OCI-LY1 (cell line): ENCODE measurements around the gene AGAP1.

Source experiments
- H2AFZ ChIP-seq: fragments of 200-600 bp; sonication (generic), shearing (Covaris generic); 2 replicates; pipeline ENCODE4 v1.6.0; 2014; ENCODE audit warnings: antibody characterized with exemption, mild to moderate bottlenecking, low read length
- H3F3A ChIP-seq: fragments of 200-600 bp; sonication (generic), shearing (Covaris generic); 2 replicates; pipeline ENCODE4 v1.6.0; 2014; ENCODE audit warnings: mild to moderate bottlenecking, antibody characterized with exemption, low read length, moderate library complexity; ENCODE audit not compliant: insufficient read depth
- H3K27ac ChIP-seq: fragments of 200-600 bp; sonication (generic); 2 replicates; pipeline ENCODE4 v1.5.1; 2014; ENCODE audit warnings: low read length, mixed run types, mild to moderate bottlenecking, low read depth; ENCODE audit not compliant: poor library complexity, severe bottlenecking
- H3K27me3 ChIP-seq: fragments of 200-600 bp; sonication (generic); 2 replicates; pipeline ENCODE4 v1.6.0; 2014; ENCODE audit warnings: antibody characterized with exemption, mild to moderate bottlenecking, low read length, moderate library complexity; ENCODE audit not compliant: insufficient read depth
- H3K36me3 ChIP-seq: fragments of 200-600 bp; sonication (generic); 2 replicates; pipeline ENCODE4 v1.6.1; 2014; ENCODE audit warnings: mild to moderate bottlenecking, antibody characterized with exemption, low read length, moderate library complexity, mixed read lengths; ENCODE audit not compliant: insufficient read depth
- H3K4me1 ChIP-seq: fragments of 200-600 bp; sonication (generic); 2 replicates; pipeline ENCODE4 v1.5.1; 2014; ENCODE audit warnings: mild to moderate bottlenecking, low read length, moderate library complexity; ENCODE audit not compliant: insufficient read depth, severe bottlenecking
- H3K4me2 ChIP-seq: fragments of 200-600 bp; sonication (generic), shearing (Covaris generic); 2 replicates; pipeline ENCODE4 v1.6.1; 2014; ENCODE audit warnings: low read length
- H3K4me3 ChIP-seq: fragments of 200-600 bp; sonication (generic); 2 replicates; pipeline ENCODE4 v1.5.1; 2014; ENCODE audit warnings: low read length, low read depth, mild to moderate bottlenecking, mixed read lengths; ENCODE audit not compliant: poor library complexity, severe bottlenecking
- H3K79me2 ChIP-seq: fragments of 200-600 bp; shearing (Covaris generic); 2 replicates; pipeline ENCODE4 v1.6.1; 2016; ENCODE audit warnings: mixed run types, low read length, mixed read lengths; ENCODE audit not compliant: insufficient read depth
- H3K9ac ChIP-seq: fragments of 200-600 bp; sonication (generic), shearing (Covaris generic); 2 replicates; pipeline ENCODE4 v1.6.1; 2014; ENCODE audit warnings: mild to moderate bottlenecking, low read length, mixed read lengths
- H3K9me2 ChIP-seq: fragments of 200-600 bp; sonication (generic), shearing (Covaris generic); 2 replicates; pipeline ENCODE4 v1.6.1; 2014; ENCODE audit warnings: low read depth, mild to moderate bottlenecking, low read length, mixed read lengths
- H3K9me3 ChIP-seq: fragments of 200-600 bp; shearing (Covaris generic); 2 replicates; pipeline ENCODE4 v1.6.1; 2014; ENCODE audit warnings: low read length, mixed read lengths
- H4K20me1 ChIP-seq: fragments of 200-600 bp; sonication (generic), shearing (Covaris generic); 2 replicates; pipeline ENCODE4 v1.6.0; 2016; ENCODE audit warnings: mild to moderate bottlenecking, low read length; ENCODE audit not compliant: insufficient read depth
- EZH2 ChIP-seq: fragments of 200-600 bp; sonication (generic), shearing (Covaris generic); IDR thresholded peaks from 2 replicates; pipeline ENCODE4 v1.8.0; 2017; ENCODE audit warnings: borderline replicate concordance, mixed run types, mild to moderate bottlenecking, antibody characterized with exemption, low read length, moderate library complexity, mixed read lengths
- TF ChIP-seq, protein P1 (sequence below): fragments of 200-600 bp; sonication (generic), shearing (Covaris generic); IDR thresholded peaks from 2 replicates; pipeline ENCODE4 v1.5.1; 2017; ENCODE audit warnings: mild to moderate bottlenecking, antibody characterized with exemption, low read length, moderate library complexity, mixed read lengths

The AGAP1 gene

DNA sequence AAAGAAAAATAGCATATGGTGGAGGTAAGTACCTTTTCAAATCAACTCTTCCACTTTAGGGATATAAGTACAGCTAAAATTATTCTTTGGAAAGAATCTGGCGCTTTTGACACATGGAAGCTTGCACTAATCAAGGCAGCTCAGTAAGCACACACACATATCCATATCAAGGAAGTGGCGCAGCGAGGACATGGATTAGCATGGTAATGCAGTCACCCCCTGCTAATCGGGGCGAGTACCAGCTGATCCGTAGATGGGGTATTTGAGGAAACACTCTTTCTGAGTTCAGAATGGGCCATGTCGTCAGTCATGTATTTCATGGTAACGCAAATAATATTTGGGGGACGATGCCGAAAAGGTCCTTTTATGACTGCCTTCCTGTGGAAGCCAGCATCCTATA is 429.0 kb downstream of the AGAP1 start:
- H3K27ac ChIP-seq: no peak overlapping the region
- no peak overlapping the region for H2AFZ ChIP-seq
- no peaks in the 10 kb centered on the region for H3K79me2 ChIP-seq
- no peaks in the 10 kb centered on the region for H3F3A ChIP-seq
- no peak overlapping the region for H3K4me3 ChIP-seq
- no peaks in the 10 kb centered on the region for H3K9me2 ChIP-seq
- H3K27me3 ChIP-seq: no peaks in the 10 kb centered on the region
- H3K4me2 ChIP-seq: no peak overlapping the region
- H4K20me1 ChIP-seq: no peaks in the 10 kb centered on the region
- no peaks in the 10 kb centered on the region for H3K9me3 ChIP-seq
- no peak overlapping the region for H3K9ac ChIP-seq
- TF ChIP-seq EZH2: no peak
- TF ChIP-seq, protein P1, sequence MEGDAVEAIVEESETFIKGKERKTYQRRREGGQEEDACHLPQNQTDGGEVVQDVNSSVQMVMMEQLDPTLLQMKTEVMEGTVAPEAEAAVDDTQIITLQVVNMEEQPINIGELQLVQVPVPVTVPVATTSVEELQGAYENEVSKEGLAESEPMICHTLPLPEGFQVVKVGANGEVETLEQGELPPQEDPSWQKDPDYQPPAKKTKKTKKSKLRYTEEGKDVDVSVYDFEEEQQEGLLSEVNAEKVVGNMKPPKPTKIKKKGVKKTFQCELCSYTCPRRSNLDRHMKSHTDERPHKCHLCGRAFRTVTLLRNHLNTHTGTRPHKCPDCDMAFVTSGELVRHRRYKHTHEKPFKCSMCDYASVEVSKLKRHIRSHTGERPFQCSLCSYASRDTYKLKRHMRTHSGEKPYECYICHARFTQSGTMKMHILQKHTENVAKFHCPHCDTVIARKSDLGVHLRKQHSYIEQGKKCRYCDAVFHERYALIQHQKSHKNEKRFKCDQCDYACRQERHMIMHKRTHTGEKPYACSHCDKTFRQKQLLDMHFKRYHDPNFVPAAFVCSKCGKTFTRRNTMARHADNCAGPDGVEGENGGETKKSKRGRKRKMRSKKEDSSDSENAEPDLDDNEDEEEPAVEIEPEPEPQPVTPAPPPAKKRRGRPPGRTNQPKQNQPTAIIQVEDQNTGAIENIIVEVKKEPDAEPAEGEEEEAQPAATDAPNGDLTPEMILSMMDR: no peak
- H3K4me1 ChIP-seq: no peaks in the 10 kb centered on the region
- no peaks in the 10 kb centered on the region for H3K36me3 ChIP-seq

DNA sequence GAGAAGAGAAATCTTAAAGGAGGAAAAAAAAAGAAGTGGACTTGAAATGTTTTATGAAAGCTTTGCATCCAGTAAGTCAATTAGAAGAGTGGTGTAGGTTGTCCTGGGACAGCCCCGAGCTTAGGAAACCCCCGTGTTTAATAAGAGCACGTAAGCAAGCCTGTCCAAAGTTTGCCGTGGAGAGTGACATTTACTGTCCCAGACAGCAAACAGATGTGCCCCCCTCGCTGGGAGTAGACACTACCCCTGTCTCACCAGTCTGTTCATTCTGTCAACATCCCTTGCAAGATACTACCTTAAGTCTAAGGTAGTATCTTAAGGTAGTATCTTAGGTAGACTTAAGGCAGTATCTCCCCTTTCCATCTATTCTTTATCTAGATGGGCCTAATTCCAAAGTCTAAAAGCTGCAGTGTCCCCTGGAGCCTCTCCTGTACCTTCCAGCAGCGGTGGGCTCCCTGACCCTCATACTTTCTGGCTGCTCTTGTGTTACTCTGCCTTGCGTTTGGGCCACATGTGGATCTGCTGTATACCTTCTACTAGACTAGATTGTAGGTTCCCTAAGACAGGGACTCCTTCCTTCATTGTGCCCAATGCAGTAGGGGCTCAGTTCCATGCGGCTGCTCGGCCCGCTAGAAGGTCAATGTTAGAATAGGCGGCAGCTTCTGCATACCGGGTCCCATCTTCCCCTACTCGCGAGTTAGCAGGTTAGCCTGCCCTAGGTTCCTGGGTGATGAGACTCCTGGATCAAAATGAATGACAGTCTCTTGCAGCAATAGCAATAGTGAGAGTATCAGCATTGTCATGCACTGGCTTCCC is 430.2 kb downstream of the AGAP1 start:
- Histone ChIP-seq H3K9ac (no peak overlapping the region), H3K79me2 (no peaks in the 10 kb centered on the region), H3K9me3 (no peaks in the 10 kb centered on the region), H3F3A (no peaks in the 10 kb centered on the region), H3K36me3 (no peaks in the 10 kb centered on the region), H3K4me2 (no peak overlapping the region), H4K20me1 (no peaks in the 10 kb centered on the region), H3K27ac (no peak overlapping the region), H3K4me1 (no peaks in the 10 kb centered on the region), H3K4me3 (no peak overlapping the region), H3K9me2 (no peaks in the 10 kb centered on the region), H2AFZ (no peak overlapping the region), H3K27me3 (no peaks in the 10 kb centered on the region)
- TF ChIP-seq, protein P1: no peak
- no peak for TF ChIP-seq EZH2

DNA sequence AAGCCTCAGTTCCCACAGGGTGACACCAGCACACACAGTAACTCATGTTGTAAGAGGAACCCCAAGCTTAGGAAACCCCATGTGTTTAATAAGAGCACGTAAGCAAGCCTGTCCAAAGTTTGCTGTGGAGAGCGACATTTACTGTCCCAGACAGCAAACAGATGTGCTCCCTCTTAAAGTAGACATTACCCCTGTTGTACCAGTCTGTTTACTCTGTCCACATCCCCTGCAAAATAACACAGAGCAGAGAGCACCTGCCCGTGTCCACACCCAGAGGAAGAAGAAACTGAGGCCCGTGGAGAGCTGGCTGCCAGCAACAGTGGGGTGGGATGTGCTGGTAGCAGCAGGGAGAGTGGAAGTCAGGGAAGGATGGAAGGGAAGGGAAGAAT is 430.8 kb downstream of the AGAP1 start:
- Histone ChIP-seq H3K4me1 (no peaks in the 10 kb centered on the region), H3K9me2 (no peaks in the 10 kb centered on the region), H3F3A (no peaks in the 10 kb centered on the region), H3K36me3 (no peaks in the 10 kb centered on the region), H3K4me3 (no peak overlapping the region), H4K20me1 (no peaks in the 10 kb centered on the region), H3K79me2 (no peaks in the 10 kb centered on the region), H3K27me3 (no peaks in the 10 kb centered on the region), H3K9me3 (no peaks in the 10 kb centered on the region), H3K9ac (no peak overlapping the region), H3K4me2 (no peak overlapping the region), H3K27ac (no peak overlapping the region), H2AFZ (no peak overlapping the region)
- TF ChIP-seq, protein P1: no peak
- TF ChIP-seq EZH2: no peak
